Ovary (tissue), 9 donors: ENCODE data around the gene PLCG1. TPM values are rescaled to one million over a fixed set of nuclear protein-coding genes. Genes with fewer than 3 reads are reported as not detected.

Experiments used
- DNase-seq, 5 donors: peaks; one replicate each; pipeline ENCODE4 v3.0.0-alpha.2; 2019 to 2020
- H3K27ac ChIP-seq, 2 donors: fragments of 200-600 bp; one replicate each; pipeline versions ENCODE4 v1.5.1 to v1.8.0; 2019 to 2022
- H3K27me3 ChIP-seq: fragments of 200-600 bp; one replicate; pipeline ENCODE4 v1.8.0; 2022
- H3K36me3 ChIP-seq: fragments of 200-600 bp; sonication (generic); one replicate; pipeline ENCODE4 v1.5.1; 2019
- H3K4me1 ChIP-seq: one replicate; pipeline ENCODE4 v1.8.1; 2013; ENCODE audit warnings: mild to moderate bottlenecking, moderate library complexity; ENCODE audit not compliant: insufficient read depth
- H3K4me3 ChIP-seq: fragments of 200-600 bp; sonication (generic); one replicate; pipeline ENCODE4 v1.5.1; 2017
- H3K9me3 ChIP-seq, 2 donors: fragments of 200-600 bp in 1 of 2; sonication (generic) in 1 of 2; one replicate each; pipeline versions ENCODE4 v1.5.1 to v1.8.1; 2013 to 2019; ENCODE audit warnings: mild to moderate bottlenecking in 1 of 2, moderate library complexity in 1 of 2
- CTCF ChIP-seq, 3 donors: fragments of 450-650 bp in 2 of 3; fragments of 200-600 bp in 1 of 3; IDR thresholded peaks; one replicate each; pipeline versions ENCODE4 v1.5.1 to v1.8.0; 2016 to 2022; ENCODE audit warnings: antibody characterized with exemption in 3 of 3, mild to moderate bottlenecking in 1 of 3
- EP300 ChIP-seq: sonication (generic); formaldehyde crosslinking; IDR thresholded peaks from one replicate; pipeline ENCODE4 v1.6.1; 2017; ENCODE audit warnings: antibody characterized with exemption
- POLR2A ChIP-seq: fragments of 450-650 bp; IDR thresholded peaks from one replicate; pipeline ENCODE4 v1.6.1; 2017; ENCODE audit warnings: antibody characterized with exemption, mild to moderate bottlenecking, moderate library complexity
- WGBS, 3 donors: extraction: QIAGEN DNeasy Blood & Tissue Kit in 1 of 3; methylation state at CpG; one replicate each; pipeline versions ENCODE4 v1.1.5 to v1.1.7; 2013 to 2017; 5-methylcytosine and 5-hydroxymethylcytosine counted together
- intact Hi-C, 4 donors: fragments of 100-400 bp; cut with DNase I; formaldehyde crosslinking; loops; one replicate each; pipeline versions ENCODE4 v1.11.0 to v1.15.1; 2022 to 2023
- polyA plus RNA-seq, 2 donors: library from polyadenylated mRNA; stranded (reverse); fragments of 200-250 nt in 1 of 2; fragments of 350-450 nt in 1 of 2; fragmentation: Illumina TruSeq in 1 of 2; extraction: RNeasy Lipid Tissue Mini Kit (QIAGEN cat#74804) in 1 of 2; gene quantifications; one replicate each; pipeline ENCODE4 v1.2.3, GENCODE V29; 2013 to 2014
- total RNA-seq, 7 donors: library from RNA; depleted of rRNA in 2 of 7; stranded (reverse); fragments of >200 nt in 2 of 7; fragmentation: NEBNext Ultra II Directional in 3 of 7; extraction: Animal tissue kit (Norgen Biotek cat#: 25700) in 3 of 7; gene quantifications; one replicate each; pipeline versions ENCODE4 v1.1.0 to v1.2.4, GENCODE V29; 2016 to 2023
- donor health status: DM: no; HTN: no; CAD: no; lungs with moderate emphysema.
- donor health status: DM: no; HTN: no; CAD: no.
- donor health status: Bipolar disorder and iron deficiency.
- donor health status: DM: yes; HTN: yes; CAD: no.
- donor health status: DM: no; HTN: no; CAD: no.
- donor health status: DM: yes; HTN: yes; CAD: no.

The PLCG1 gene
- total and polyA plus RNA-seq, 9 donors = 56.1 to 158 (median 101) TPM

GRCh38 chr20:41178495-41178894, 41.2 kb downstream of the PLCG1 start:
- Histone ChIP-seq H3K4me3 (no peak overlapping the region), H3K27me3 (no peaks in the 10 kb centered on the region), H3K9me3 (no peaks in the 10 kb centered on the region), H3K36me3 (no peaks in the 10 kb centered on the region), H3K27ac (no peak overlapping the region), H3K4me1 (peaks cover 5% of the 10 kb centered on the region)
- intact Hi-C loops = no loop called here
- no peak for DNase-seq
- no peak for TF ChIP-seq EP300
- no peak for TF ChIP-seq POLR2A
- TF ChIP-seq CTCF (IDR thresholded peaks at IDR 0.05) = no peak
- 71 to 79% (median 72%) methylated on average over 6 of the region's 6 CpGs for WGBS, 3 donors

GRCh38 chr20:41178904-41179432, 41.6 kb downstream of the PLCG1 start:
- Histone ChIP-seq H3K27me3 (no peaks in the 10 kb centered on the region), H3K27ac (no peak overlapping the region), H3K4me3 (no peak overlapping the region), H3K36me3 (no peaks in the 10 kb centered on the region), H3K9me3 (no peaks in the 10 kb centered on the region), H3K4me1 (peaks cover 5% of the 10 kb centered on the region)
- DNase-seq = peak in 4 of 5 donors; percentile 20 to 43 (median 24)
- WGBS, 3 donors = 66 to 67% (median 67%) methylated on average over 8 of the region's 8 CpGs
- TF ChIP-seq EP300 (no peak), CTCF (IDR thresholded peaks at IDR 0.05) (no peak), POLR2A (no peak)
- intact Hi-C loops = no loop called here

GRCh38 chr20:41179961-41180360, 42.6 kb downstream of the PLCG1 start:
- H3K9me3 ChIP-seq = no peaks in the 10 kb centered on the region
- intact Hi-C loops = loop anchor here in 1 of 4 donors (5.0 kb wide), 1 partner anchor 47 kb away; no protein-coding TSS in a partner anchor
- H3K36me3 ChIP-seq = no peaks in the 10 kb centered on the region
- H3K4me3 ChIP-seq = no peak overlapping the region
- H3K27me3 ChIP-seq = no peaks in the 10 kb centered on the region
- no peak for TF ChIP-seq POLR2A
- TF ChIP-seq EP300 = no peak
- TF ChIP-seq CTCF (IDR thresholded peaks at IDR 0.05) = no peak
- peaks cover 5% of the 10 kb centered on the region for H3K4me1 ChIP-seq
- DNase-seq = peak in 1 of 5 donors; percentile 5
- H3K27ac ChIP-seq = no peak overlapping the region
- 90 to 96% (median 90%) methylated on average over 8 of the region's 8 CpGs for WGBS, 3 donors

GRCh38 chr20:41180599-41181333, 43.4 kb downstream of the PLCG1 start:
- no peak overlapping the region for H3K4me3 ChIP-seq
- no peaks in the 10 kb centered on the region for H3K27me3 ChIP-seq
- H3K36me3 ChIP-seq = no peaks in the 10 kb centered on the region
- 74 to 79% (median 76%) methylated on average over 6 of the region's 6 CpGs for WGBS, 3 donors
- intact Hi-C loops = loop anchor here in 1 of 4 donors (5.0 kb wide), 1 partner anchor 47 kb away; no protein-coding TSS in a partner anchor
- peak in 2 of 5 donors; percentile 7 to 14 for DNase-seq
- H3K4me1 ChIP-seq = peaks cover 4% of the 10 kb centered on the region
- H3K27ac ChIP-seq = no peak overlapping the region
- H3K9me3 ChIP-seq = no peaks in the 10 kb centered on the region
- TF ChIP-seq POLR2A = no peak
- no peak for TF ChIP-seq CTCF (IDR thresholded peaks at IDR 0.05)
- no peak for TF ChIP-seq EP300
